ENCODE results near the gene ERC1. TPM values are rescaled to one million over a fixed set of nuclear protein-coding genes. Genes with fewer than 3 reads are reported as not detected.

The ERC1 gene
- total RNA-seq, 1 experiment from 2014 or later, result 12.3 TPM

GRCh38 chr12:974271-974862 lies 16.7 kb upstream of the ERC1 start:
- H4K20me1 ChIP-seq (ENCODE audit: low read length), result no peaks in the 10 kb centered on the region
- H3K79me2 ChIP-seq (ENCODE audit: low read length), result no peaks in the 10 kb centered on the region
- H3K36me3 ChIP-seq (ENCODE audit: low read depth, low read length), result no peaks in the 10 kb centered on the region
- H3K9ac ChIP-seq (ENCODE audit: low read length), result no peak overlapping the region
- no peaks in the 10 kb centered on the region for H3K4me1 ChIP-seq (ENCODE audit: insufficient read depth, low read length)
- no peak overlapping the region for H2AFZ ChIP-seq (ENCODE audit: low read length)
- H3K9me3 ChIP-seq (ENCODE audit: low read length), result no peaks in the 10 kb centered on the region
- H3F3A ChIP-seq (ENCODE audit: low read length, unreplicated experiment), result no peaks in the 10 kb centered on the region
- H3K4me2 ChIP-seq (ENCODE audit: low read length), result no peak overlapping the region
- ATAC-seq, result no peak
- no peak overlapping the region for H3K27ac ChIP-seq (ENCODE audit: low read length)
- CTCF ChIA-PET, result no interaction called here
- intact Hi-C loops (cut with micrococcal nuclease), result no loop called here
- no peak overlapping the region for H3K4me3 ChIP-seq (ENCODE audit: low read length)
- no peak for DNase-seq
- no TSS peak for BruUV-seq (replicated peaks)
- POLR2A ChIA-PET (ENCODE audit: unreplicated experiment), result no interaction called here
- TF ChIP-seq EZH2phosphoT487 (IDR thresholded peaks at IDR 0.05; ENCODE audit: borderline replicate concordance, low read length) (no peak), CTCF (conservative IDR thresholded peaks at IDR 0.05; ENCODE audit: low read depth, low read length) (no peak), EZH2 (IDR thresholded peaks at IDR 0.05; ENCODE audit: low read length, unreplicated experiment) (no peak)
- no peaks in the 10 kb centered on the region for H3K27me3 ChIP-seq (ENCODE audit: low read length)
- H3K9me2 ChIP-seq (replicated peaks; ENCODE audit: low read length), result no peaks in the 10 kb centered on the region

GRCh38 chr12:976644-977043 lies 14.4 kb upstream of the ERC1 start:
- no TSS peak for BruUV-seq (replicated peaks)
- Histone ChIP-seq H2AFZ (ENCODE audit: low read length) (no peak overlapping the region), H3K79me2 (ENCODE audit: low read length) (no peaks in the 10 kb centered on the region), H3K36me3 (ENCODE audit: low read depth, low read length) (no peaks in the 10 kb centered on the region), H3K4me1 (ENCODE audit: insufficient read depth, low read length) (peaks cover 8% of the 10 kb centered on the region), H3K4me2 (ENCODE audit: low read length) (no peak overlapping the region), H3K9me2 (replicated peaks; ENCODE audit: low read length) (no peaks in the 10 kb centered on the region), H3F3A (ENCODE audit: low read length, unreplicated experiment) (no peaks in the 10 kb centered on the region), H3K9me3 (ENCODE audit: low read length) (no peaks in the 10 kb centered on the region), H4K20me1 (ENCODE audit: low read length) (no peaks in the 10 kb centered on the region), H3K4me3 (ENCODE audit: low read length) (no peak overlapping the region), H3K27ac (ENCODE audit: low read length) (no peak overlapping the region), H3K27me3 (ENCODE audit: low read length) (no peaks in the 10 kb centered on the region), H3K9ac (ENCODE audit: low read length) (no peak overlapping the region)
- ATAC-seq (no peak), DNase-seq (no peak)
- CTCF ChIA-PET, result no interaction called here
- POLR2A ChIA-PET (ENCODE audit: unreplicated experiment), result no interaction called here
- intact Hi-C loops (cut with micrococcal nuclease), result no loop called here
- no peak for TF ChIP-seq EZH2phosphoT487 (IDR thresholded peaks at IDR 0.05; ENCODE audit: borderline replicate concordance, low read length)
- no peak for TF ChIP-seq EZH2 (IDR thresholded peaks at IDR 0.05; ENCODE audit: low read length, unreplicated experiment)
- TF ChIP-seq CTCF (conservative IDR thresholded peaks at IDR 0.05; ENCODE audit: low read depth, low read length), result no peak

- intact Hi-C loops (cut with micrococcal nuclease), result no loop called here
- TF ChIP-seq EZH2 (IDR thresholded peaks at IDR 0.05; ENCODE audit: low read length, unreplicated experiment) (no peak), CTCF (conservative IDR thresholded peaks at IDR 0.05; ENCODE audit: low read depth, low read length) (no peak), EZH2phosphoT487 (IDR thresholded peaks at IDR 0.05; ENCODE audit: borderline replicate concordance, low read length) (no peak)
- H4K20me1 ChIP-seq (ENCODE audit: low read length), result peaks cover 3% of the 10 kb centered on the region; the same call in 1 of the 2 replicates
- no peaks in the 10 kb centered on the region for H3F3A ChIP-seq (ENCODE audit: low read length, unreplicated experiment)
- no peaks in the 10 kb centered on the region for H3K79me2 ChIP-seq (ENCODE audit: low read length)
- H3K27ac ChIP-seq (ENCODE audit: low read length), result no peak overlapping the region
- no peaks in the 10 kb centered on the region for H3K36me3 ChIP-seq (ENCODE audit: low read depth, low read length)
- no peaks in the 10 kb centered on the region for H3K9me2 ChIP-seq (replicated peaks; ENCODE audit: low read length)
- no peak overlapping the region for H3K4me3 ChIP-seq (ENCODE audit: low read length)
- H3K27me3 ChIP-seq (ENCODE audit: low read length), result no peaks in the 10 kb centered on the region
- BruUV-seq (replicated peaks), result no TSS peak
- CTCF ChIA-PET, result no interaction called here
- DNase-seq (no peak), ATAC-seq (no peak)
- no peak overlapping the region for H2AFZ ChIP-seq (ENCODE audit: low read length)
- POLR2A ChIA-PET (ENCODE audit: unreplicated experiment), result no interaction called here
- no peak overlapping the region for H3K9ac ChIP-seq (ENCODE audit: low read length)
- peaks cover 8% of the 10 kb centered on the region for H3K4me1 ChIP-seq (ENCODE audit: insufficient read depth, low read length)
- no peak overlapping the region for H3K4me2 ChIP-seq (ENCODE audit: low read length)
- H3K9me3 ChIP-seq (ENCODE audit: low read length), result no peaks in the 10 kb centered on the region
Measured at GRCh38 chr12:977156-977555, 13.9 kb upstream of the ERC1 start.
